Measurements from ENCODE around the gene COL18A1.
"Not testable (repeated sequence)": the region's sequence is repeated elsewhere in the genome, so short reads cannot be mapped to it uniquely, and the experiment has no call there.

- TF ChIP-seq CTCF (IDR thresholded peaks at IDR 0.05 in 4 of 5, conservative IDR thresholded peaks at IDR 0.05 in 1 of 5); POLR2A (IDR thresholded peaks at IDR 0.05): not testable (repeated sequence)
Measured at GRCh38 chr21:45501081-45502005, 96.4 kb downstream of the COL18A1 start.
